Cardiac fibroblast (primary cell): ENCODE data around the gene GRIA4.
A peak's percentile ranks its signal among the peaks of the same experiment; 100 is the strongest.

Experiments
- DNase-seq, 2 donors: peaks; one replicate each; pipeline versions ENCODE4 v3.0.0 to v3.0.0-alpha.2; 2010; ENCODE audit warnings: low read depth in 2 of 2
- H3K4me3 ChIP-seq, 2 donors: replicated peaks in 1 of 2; 1 replicate in 1 of 2; 2 replicates in 1 of 2; pipeline ENCODE4 v1.5.1; 2011; ENCODE audit warnings: low read depth in 2 of 2, low read length in 2 of 2, mild to moderate bottlenecking in 2 of 2, moderate library complexity in 1 of 2
- CTCF ChIP-seq: IDR thresholded peaks from one replicate; pipeline ENCODE4 v1.5.1; 2011; ENCODE audit warnings: low read depth, mild to moderate bottlenecking, low read length, inconsistent platforms

Gene GRIA4

DNA sequence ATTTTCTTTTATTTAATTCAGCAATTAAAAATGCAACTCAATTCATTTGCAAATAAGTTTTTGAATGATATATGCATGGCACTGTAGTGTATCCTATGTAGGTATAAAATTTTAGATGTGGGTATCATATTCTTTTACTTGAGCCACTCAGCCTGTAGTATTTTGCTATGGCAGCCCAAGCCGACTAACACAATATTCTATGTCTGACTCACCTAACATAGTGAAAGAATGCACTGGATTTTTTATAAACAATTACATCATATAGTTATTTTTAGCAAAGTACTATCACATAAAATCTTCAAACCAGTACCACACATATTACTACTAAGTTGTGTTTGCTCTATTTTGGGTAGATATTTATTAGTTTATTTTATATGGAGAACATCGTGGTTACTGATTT, 21.9 kb upstream of the GRIA4 start:
- no peak overlapping the region for H3K4me3 ChIP-seq
- peak; percentile 6 to 66 for DNase-seq
- TF ChIP-seq CTCF: no peak

DNA sequence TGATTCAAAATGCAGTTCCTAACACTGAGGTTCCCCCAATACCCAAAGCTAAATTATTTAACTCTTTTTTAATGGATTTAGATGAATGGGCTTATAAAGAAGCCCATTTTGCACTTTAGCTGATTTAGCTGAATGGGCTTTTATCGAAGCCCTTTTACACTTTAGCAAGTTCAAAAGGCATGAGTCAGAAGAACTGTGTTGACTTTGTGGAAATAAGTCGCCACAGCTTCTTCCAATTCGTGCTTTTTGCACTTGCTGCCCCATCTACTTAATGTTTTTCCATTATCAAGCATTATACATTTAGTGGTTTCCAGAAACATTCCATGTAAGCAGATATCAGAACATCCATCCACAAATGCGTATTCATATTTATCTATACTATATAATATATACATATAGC, 20.5 kb upstream of the GRIA4 start:
- no peak for DNase-seq
- no peak overlapping the region for H3K4me3 ChIP-seq
- TF ChIP-seq CTCF: no peak

DNA sequence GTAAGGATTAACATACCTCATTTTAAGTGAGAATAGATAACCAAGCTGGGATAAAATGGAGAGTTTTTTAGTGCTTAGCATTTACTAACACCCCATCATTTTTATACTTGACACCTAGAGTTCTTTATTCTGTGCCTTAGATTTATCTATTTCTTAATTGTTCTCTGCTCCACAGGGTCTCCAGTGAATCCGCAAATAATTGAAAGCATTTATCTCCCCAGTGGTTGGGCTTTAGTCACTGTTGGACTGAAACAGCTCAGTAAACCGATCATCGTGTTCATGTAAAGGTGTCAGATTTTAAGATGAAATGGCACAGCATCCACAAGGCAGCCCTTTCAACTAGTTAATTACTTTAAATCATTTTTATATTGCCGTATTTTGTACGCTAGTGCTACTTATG, 17.8 kb upstream of the GRIA4 start:
- no peak for TF ChIP-seq CTCF
- DNase-seq: no peak
- H3K4me3 ChIP-seq: no peak overlapping the region

DNA sequence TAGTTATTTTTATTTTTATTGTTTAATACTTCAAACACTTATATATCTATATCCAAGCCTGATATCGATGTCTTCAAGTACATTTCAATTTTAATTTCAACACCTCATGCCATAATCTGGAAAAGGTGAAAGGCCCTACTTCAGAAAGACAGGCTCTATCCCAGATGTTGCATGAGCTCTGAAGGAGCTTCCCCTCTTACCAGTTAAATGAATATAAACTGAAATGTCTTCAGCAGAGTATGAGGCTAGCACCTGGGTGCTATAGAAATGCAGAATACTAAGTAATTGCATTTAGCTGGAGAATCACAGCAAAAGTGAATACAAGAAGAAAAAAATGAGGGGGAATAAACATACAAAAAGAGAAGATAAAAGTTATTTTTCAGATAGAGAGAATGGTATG, 11.5 kb upstream of the GRIA4 start:
- no peak for DNase-seq
- H3K4me3 ChIP-seq: no peak overlapping the region
- no peak for TF ChIP-seq CTCF

DNA sequence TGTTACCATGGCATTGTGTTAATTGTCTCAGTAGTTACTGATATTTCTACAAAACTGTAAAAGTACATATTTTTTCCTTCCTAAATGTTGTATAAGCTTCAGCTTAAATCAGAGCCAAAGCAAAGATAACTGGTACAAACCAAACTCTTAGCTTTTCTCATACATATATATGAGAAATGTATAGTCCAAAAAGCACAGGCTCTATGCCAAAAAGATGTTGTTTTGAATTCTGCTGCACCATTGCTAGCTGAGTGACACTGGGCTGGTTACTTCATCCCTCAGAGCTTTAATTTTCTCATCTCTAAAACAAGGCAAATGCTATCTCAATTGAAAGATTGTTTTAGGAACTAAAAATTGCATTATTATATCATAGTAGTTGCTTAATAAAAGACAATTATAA, 6.7 kb upstream of the GRIA4 start:
- no peak for DNase-seq
- H3K4me3 ChIP-seq: no peak overlapping the region
- no peak for TF ChIP-seq CTCF

DNA sequence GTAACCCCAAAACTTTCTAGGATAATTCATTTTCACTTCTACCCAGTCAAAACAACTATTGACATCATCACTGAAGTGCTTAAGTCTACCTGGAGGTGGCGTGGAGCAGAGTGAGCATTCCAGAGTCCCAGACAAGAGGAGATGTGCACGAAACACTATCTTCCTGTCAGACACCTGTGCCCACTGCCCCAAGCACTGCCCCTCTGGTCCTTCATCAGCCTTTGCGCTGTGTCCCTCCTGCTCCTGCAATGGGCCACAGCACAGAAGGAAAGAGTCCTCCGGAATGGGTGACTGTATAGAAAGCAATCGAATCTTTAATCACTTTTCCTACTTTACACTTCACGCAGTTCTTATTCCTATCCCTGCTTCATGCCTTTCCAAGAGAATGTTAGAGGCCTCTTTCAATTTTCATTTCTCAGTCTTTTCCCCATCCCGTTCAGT, 512 bp upstream of the GRIA4 start:
- no peak overlapping the region for H3K4me3 ChIP-seq
- TF ChIP-seq CTCF: peak; percentile 40
- peak; percentile 6 to 25 for DNase-seq

GRCh38 chr11:105610871-105611571, 1.1 kb downstream of the GRIA4 start:
- TF ChIP-seq CTCF: no peak
- H3K4me3 ChIP-seq: no peak overlapping the region
- no peak for DNase-seq
